ENCODE data around the gene UBE2L6.

DNA sequence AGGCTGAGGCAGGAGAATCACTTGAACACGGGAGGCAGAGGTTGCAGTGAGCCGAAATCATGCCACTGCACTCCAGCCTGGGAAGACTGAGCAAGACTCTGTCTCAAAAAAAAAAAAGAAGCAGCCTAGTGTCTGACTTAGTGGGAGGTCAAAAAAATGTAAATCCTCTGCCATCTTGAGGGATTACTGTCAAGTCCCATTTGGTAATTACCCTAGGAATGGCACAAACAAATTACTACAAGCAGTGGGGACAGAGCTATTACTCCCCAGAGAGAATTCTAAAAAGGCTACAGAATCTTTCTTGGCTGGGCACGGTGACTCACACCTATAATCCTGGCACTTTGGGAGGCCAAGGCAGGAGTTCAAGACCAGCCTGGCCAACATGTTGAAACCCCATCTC, 33.8 kb upstream of the UBE2L6 start:
- TF ChIP-seq, protein P1, sequence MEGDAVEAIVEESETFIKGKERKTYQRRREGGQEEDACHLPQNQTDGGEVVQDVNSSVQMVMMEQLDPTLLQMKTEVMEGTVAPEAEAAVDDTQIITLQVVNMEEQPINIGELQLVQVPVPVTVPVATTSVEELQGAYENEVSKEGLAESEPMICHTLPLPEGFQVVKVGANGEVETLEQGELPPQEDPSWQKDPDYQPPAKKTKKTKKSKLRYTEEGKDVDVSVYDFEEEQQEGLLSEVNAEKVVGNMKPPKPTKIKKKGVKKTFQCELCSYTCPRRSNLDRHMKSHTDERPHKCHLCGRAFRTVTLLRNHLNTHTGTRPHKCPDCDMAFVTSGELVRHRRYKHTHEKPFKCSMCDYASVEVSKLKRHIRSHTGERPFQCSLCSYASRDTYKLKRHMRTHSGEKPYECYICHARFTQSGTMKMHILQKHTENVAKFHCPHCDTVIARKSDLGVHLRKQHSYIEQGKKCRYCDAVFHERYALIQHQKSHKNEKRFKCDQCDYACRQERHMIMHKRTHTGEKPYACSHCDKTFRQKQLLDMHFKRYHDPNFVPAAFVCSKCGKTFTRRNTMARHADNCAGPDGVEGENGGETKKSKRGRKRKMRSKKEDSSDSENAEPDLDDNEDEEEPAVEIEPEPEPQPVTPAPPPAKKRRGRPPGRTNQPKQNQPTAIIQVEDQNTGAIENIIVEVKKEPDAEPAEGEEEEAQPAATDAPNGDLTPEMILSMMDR (IDR thresholded peaks at IDR 0.05; ENCODE audit: low read depth, low read length, missing input control) = no peak
- TF ChIP-seq, protein P2, sequence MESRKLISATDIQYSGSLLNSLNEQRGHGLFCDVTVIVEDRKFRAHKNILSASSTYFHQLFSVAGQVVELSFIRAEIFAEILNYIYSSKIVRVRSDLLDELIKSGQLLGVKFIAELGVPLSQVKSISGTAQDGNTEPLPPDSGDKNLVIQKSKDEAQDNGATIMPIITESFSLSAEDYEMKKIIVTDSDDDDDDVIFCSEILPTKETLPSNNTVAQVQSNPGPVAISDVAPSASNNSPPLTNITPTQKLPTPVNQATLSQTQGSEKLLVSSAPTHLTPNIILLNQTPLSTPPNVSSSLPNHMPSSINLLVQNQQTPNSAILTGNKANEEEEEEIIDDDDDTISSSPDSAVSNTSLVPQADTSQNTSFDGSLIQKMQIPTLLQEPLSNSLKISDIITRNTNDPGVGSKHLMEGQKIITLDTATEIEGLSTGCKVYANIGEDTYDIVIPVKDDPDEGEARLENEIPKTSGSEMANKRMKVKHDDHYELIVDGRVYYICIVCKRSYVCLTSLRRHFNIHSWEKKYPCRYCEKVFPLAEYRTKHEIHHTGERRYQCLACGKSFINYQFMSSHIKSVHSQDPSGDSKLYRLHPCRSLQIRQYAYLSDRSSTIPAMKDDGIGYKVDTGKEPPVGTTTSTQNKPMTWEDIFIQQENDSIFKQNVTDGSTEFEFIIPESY (IDR thresholded peaks at IDR 0.05) = no peak
- TF ChIP-seq, protein P3, sequence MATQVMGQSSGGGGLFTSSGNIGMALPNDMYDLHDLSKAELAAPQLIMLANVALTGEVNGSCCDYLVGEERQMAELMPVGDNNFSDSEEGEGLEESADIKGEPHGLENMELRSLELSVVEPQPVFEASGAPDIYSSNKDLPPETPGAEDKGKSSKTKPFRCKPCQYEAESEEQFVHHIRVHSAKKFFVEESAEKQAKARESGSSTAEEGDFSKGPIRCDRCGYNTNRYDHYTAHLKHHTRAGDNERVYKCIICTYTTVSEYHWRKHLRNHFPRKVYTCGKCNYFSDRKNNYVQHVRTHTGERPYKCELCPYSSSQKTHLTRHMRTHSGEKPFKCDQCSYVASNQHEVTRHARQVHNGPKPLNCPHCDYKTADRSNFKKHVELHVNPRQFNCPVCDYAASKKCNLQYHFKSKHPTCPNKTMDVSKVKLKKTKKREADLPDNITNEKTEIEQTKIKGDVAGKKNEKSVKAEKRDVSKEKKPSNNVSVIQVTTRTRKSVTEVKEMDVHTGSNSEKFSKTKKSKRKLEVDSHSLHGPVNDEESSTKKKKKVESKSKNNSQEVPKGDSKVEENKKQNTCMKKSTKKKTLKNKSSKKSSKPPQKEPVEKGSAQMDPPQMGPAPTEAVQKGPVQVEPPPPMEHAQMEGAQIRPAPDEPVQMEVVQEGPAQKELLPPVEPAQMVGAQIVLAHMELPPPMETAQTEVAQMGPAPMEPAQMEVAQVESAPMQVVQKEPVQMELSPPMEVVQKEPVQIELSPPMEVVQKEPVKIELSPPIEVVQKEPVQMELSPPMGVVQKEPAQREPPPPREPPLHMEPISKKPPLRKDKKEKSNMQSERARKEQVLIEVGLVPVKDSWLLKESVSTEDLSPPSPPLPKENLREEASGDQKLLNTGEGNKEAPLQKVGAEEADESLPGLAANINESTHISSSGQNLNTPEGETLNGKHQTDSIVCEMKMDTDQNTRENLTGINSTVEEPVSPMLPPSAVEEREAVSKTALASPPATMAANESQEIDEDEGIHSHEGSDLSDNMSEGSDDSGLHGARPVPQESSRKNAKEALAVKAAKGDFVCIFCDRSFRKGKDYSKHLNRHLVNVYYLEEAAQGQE (IDR thresholded peaks at IDR 0.05) = no peak
- TF ChIP-seq SP1 (IDR thresholded peaks at IDR 0.05) (no peak), RAD21 (IDR thresholded peaks at IDR 0.05) (no peak), JUND (IDR thresholded peaks at IDR 0.05) (no peak), TAF1 (conservative IDR thresholded peaks at IDR 0.05) (no peak), RXRA (IDR thresholded peaks at IDR 0.05) (no peak), YY1 (IDR thresholded peaks at IDR 0.05) (no peak)
- TF ChIP-seq, protein P4, sequence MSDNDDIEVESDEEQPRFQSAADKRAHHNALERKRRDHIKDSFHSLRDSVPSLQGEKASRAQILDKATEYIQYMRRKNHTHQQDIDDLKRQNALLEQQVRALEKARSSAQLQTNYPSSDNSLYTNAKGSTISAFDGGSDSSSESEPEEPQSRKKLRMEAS (IDR thresholded peaks at IDR 0.05) = no peak

All from liver (tissue), 3 donors.